ENCODE results near the gene SLX9. TPM values are rescaled to one million over a fixed set of nuclear protein-coding genes. Genes with fewer than 3 reads are reported as not detected.

Gene SLX9
- total and polyA plus RNA-seq, 2 donors (not counting 3 experiments of a cell fraction or from before 2014, with no cell fraction given) = 27.0 to 50.6 TPM

- POLR2A ChIA-PET = no interaction called here
- Histone ChIP-seq H3K79me2 (ENCODE audit: control insufficient read depth, insufficient read depth, low read length) (no peaks in the 10 kb centered on the region), H3K4me2 (ENCODE audit: insufficient read depth, low read length) (no peak overlapping the region), H3K4me1 (ENCODE audit: control insufficient read depth, extremely low read depth, insufficient read depth, low read length) (peaks cover 12% of the 10 kb centered on the region), H3K27ac (ENCODE audit: insufficient read depth, low read depth, low read length) (no peak overlapping the region), H4K20me1 (replicated peaks; ENCODE audit: control insufficient read depth, extremely low read depth, insufficient read depth, low read length) (no peaks in the 10 kb centered on the region), H3K4me3 (replicated peaks in 1 of 3; ENCODE audit: insufficient read depth in 1 of 3, low read depth in 1 of 3, low read length in 3 of 3) (no peak overlapping the region), H3K9ac (replicated peaks; ENCODE audit: extremely low read depth, insufficient read depth, low read length) (no peak overlapping the region), H2AFZ (ENCODE audit: low read depth, low read length) (no peak overlapping the region), H3K9me3 (replicated peaks; ENCODE audit: control insufficient read depth, insufficient read depth, low read length) (no peaks in the 10 kb centered on the region), H3K9me1 (replicated peaks; ENCODE audit: control insufficient read depth, extremely low read depth, insufficient read depth, low read length) (no peaks in the 10 kb centered on the region), H3K27me3 (ENCODE audit: control insufficient read depth in 2 of 2, insufficient read depth in 2 of 2, low read length in 2 of 2) (no peaks in the 10 kb centered on the region), H3K36me3 (ENCODE audit: control insufficient read depth in 2 of 2, extremely low read depth in 1 of 2, insufficient read depth in 2 of 2, low read length in 2 of 2) (no peaks in the 10 kb centered on the region)
- DNase-seq (ENCODE audit: low read depth, low spot score) = no peak
- TF ChIP-seq POLR2AphosphoS5 (IDR thresholded peaks at IDR 0.05; ENCODE audit: insufficient read depth, low read depth, low read length) (no peak), MYC (IDR thresholded peaks at IDR 0.05; ENCODE audit: low read depth, low read length) (no peak), GATA2 (IDR thresholded peaks at IDR 0.05; ENCODE audit: insufficient read depth, insufficient read length, low read depth, low read length) (no peak), MAX (IDR thresholded peaks at IDR 0.05; ENCODE audit: insufficient read depth, insufficient read length) (no peak), FOS (IDR thresholded peaks at IDR 0.05; ENCODE audit: borderline replicate concordance, insufficient read depth, low read length) (no peak), EZH2 (IDR thresholded peaks at IDR 0.05; ENCODE audit: borderline replicate concordance, low read depth, low read length, severe bottlenecking) (no peak), POLR2A (IDR thresholded peaks at IDR 0.05; ENCODE audit: low read depth, low read length) (no peak), CTCF (IDR thresholded peaks at IDR 0.05; ENCODE audit: extremely low read depth in 1 of 2, insufficient read depth in 1 of 2, low read depth in 1 of 2, low read length in 2 of 2) (no peak), JUN (IDR thresholded peaks at IDR 0.05; ENCODE audit: borderline replicate concordance, insufficient read depth, insufficient read length, low read depth) (no peak)
- dilution Hi-C loops (cut with MboI; ENCODE audit: extremely low pct_ligation_motif_present, low sequenced_read_pairs) (no loop called here), intact Hi-C loops (cut with micrococcal nuclease) (no loop called here)
- no TSS peak for BruUV-seq (replicated peaks)
- FAIRE-seq = no peak
- CTCF ChIA-PET = interaction anchor here (1.2 to 3.4 kb wide), 9 partner anchors 12 to 155 kb away, joined by 3 to 11 read pairs (median 7); no protein-coding TSS in a partner anchor
Observed at GRCh38 chr21:44984792-44985440, 45.1 kb downstream of the SLX9 start.

All from endothelial cell of umbilical vein (primary cell).